HL-60/S4 (cell line): ENCODE results near the gene TXNDC11.

ENCODE experiments used
- in situ Hi-C: fragments of 300-500 bp; cut with MboI; formaldehyde crosslinking; loops from 2 replicates; pipeline ENCODE4 v1.14.3; 2022; ENCODE audit warnings: low sequenced_read_pairs

Gene TXNDC11

DNA sequence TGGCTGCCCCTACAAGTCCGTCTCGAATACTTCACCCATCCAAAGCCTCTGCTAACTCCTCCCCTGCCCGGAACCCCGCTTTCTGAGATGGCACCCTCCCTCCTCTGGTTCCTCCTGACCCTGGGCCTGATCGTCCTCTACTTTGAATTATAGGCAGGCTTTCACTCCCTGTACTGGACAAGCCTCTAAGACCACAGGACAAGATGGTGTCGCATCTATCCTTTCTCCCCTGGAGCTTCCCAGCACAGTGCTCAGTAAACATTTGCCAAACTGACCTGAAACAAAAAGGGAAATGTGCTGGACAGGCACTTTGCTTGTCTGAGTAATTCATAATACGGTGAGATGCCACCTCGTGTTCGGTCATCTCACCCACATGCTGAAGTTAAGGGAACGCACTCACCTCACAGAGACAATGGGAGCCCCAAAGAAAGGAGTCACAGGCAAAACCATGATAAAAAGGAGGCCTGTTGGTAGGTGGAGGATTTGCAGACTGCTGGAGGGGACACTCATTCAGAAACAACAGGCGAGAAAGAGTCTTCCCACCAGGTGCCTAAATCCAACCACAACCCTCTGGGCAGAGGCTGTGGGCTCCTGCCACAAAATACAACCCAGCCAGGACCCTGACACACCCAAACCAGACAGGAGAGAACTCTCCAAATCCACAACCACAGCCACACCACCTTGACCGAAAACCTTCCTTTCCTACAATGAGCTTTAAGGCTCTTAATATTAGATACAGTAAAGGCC lies 46.2 kb downstream of the TXNDC11 start:
- in situ Hi-C loops, result no loop called here

- in situ Hi-C loops, result no loop called here
These were observed 50.0 kb downstream of the TXNDC11 start for GRCh38 chr16:11692651-11693050.

- in situ Hi-C loops, result no loop called here
These were observed 50.5 kb downstream of the TXNDC11 start for GRCh38 chr16:11692171-11692570.

- in situ Hi-C loops, result no loop called here
These were observed 50.9 kb downstream of the TXNDC11 start for GRCh38 chr16:11691771-11692170.

- in situ Hi-C loops, result no loop called here
These were observed 51.4 kb downstream of the TXNDC11 start for GRCh38 chr16:11691235-11691634.

- in situ Hi-C loops, result no loop called here
These were observed 53.4 kb downstream of the TXNDC11 start for GRCh38 chr16:11689031-11689840.

GRCh38 chr16:11688520-11688886 lies 54.2 kb downstream of the TXNDC11 start:
- in situ Hi-C loops, result no loop called here

- in situ Hi-C loops, result no loop called here
These were observed 54.8 kb downstream of the TXNDC11 start for GRCh38 chr16:11687601-11688519.

GRCh38 chr16:11686713-11687380 lies 55.8 kb downstream of the TXNDC11 start:
- in situ Hi-C loops, result no loop called here

DNA sequence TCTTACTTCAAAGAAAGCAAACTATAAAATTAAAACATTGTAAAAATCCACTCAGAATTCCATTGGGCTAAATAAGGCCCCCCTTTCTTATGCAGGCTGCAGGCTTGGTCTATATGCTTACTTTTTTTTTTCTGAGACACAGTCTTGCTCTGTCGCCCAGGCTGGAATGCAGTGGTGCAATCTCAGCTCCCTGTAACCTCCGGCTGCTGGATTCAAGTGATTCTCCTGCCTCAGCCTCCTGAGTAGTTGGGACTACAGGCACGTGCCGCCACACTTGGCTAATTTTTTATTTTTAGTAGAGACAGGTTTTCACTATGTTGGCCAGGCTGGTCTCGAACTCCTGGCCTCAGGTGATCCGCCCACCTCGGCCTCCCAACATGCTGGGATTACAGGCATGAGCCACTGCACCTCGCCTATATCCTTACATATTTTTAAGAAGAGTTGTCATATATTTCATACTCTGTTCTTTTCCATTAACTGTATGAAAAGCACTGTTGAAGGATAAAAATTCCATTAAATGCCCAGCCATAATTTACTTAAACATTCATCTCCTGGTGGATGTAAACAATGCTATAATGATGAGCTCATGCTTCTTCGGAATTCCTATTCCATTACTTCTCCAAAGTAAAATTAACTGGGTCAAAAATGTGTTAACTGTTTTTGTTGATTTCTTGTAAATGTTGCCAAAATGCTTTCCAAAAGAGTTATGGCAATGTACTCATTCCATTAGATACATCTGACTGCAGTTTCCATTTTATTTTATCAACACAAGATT lies 56.6 kb downstream of the TXNDC11 start:
- in situ Hi-C loops, result no loop called here

GRCh38 chr16:11684231-11685025 lies 58.2 kb downstream of the TXNDC11 start:
- in situ Hi-C loops, result no loop called here

DNA sequence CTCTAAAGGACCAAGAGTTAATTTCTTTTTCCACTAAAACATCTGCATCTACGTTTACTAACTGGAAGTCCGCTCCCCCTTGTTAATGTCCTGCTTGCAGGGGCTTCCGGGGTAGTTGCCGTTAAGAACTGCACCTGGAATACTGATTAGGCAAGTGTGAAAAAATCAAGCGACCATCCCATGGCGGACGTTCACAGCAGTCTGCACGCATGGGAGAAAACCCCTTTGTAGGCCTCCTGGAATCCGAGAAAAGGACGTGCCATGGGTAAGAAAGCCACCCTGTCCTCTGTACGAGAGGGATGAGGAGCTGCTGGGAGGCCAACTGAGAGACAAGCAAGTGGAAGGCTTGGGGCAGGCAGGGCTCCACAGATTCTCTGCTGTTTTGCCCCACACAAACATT lies 59.5 kb downstream of the TXNDC11 start:
- in situ Hi-C loops, result no loop called here

DNA sequence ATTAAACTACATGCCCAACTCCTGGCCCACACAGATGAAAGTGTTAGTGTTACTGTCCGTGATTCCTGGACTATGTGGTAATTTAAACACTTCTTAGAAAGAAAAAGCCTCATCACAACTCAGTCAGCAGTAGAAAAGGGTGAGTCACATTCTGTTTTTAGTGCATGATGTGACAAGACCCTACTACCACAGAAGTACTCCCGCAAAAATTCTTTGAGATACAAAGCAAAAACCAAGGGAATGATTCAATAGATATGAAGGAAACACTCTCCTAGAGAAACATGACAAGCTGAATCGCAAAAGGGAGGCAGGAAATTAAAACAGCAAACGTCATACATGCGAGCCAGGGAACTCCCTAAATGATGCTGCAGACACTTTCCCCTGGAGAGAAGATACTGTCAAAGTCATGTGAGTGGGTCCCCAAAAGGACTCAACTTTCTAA lies 60.0 kb downstream of the TXNDC11 start:
- in situ Hi-C loops, result no loop called here

- in situ Hi-C loops, result no loop called here
These were observed 60.5 kb downstream of the TXNDC11 start for GRCh38 chr16:11681976-11682654.

DNA sequence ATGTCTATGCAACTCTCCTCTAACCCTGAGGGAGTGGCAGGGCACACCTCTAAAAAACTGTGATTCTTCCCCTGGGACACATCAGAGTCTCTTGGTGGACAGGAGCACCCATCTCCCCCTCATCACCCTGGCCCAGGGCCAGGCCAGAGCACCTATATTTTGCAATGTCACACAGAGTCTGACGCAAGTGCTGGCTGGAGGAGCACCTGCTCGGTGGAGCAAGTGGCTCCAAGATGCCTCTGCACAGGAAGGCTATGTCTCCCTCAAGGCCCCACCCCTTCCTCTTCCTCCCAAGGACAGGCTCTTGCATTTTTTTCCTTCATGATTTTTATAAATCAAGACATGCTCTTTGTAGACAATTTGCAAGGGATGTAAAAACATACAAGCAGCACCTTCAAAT lies 61.1 kb downstream of the TXNDC11 start:
- in situ Hi-C loops, result no loop called here

DNA sequence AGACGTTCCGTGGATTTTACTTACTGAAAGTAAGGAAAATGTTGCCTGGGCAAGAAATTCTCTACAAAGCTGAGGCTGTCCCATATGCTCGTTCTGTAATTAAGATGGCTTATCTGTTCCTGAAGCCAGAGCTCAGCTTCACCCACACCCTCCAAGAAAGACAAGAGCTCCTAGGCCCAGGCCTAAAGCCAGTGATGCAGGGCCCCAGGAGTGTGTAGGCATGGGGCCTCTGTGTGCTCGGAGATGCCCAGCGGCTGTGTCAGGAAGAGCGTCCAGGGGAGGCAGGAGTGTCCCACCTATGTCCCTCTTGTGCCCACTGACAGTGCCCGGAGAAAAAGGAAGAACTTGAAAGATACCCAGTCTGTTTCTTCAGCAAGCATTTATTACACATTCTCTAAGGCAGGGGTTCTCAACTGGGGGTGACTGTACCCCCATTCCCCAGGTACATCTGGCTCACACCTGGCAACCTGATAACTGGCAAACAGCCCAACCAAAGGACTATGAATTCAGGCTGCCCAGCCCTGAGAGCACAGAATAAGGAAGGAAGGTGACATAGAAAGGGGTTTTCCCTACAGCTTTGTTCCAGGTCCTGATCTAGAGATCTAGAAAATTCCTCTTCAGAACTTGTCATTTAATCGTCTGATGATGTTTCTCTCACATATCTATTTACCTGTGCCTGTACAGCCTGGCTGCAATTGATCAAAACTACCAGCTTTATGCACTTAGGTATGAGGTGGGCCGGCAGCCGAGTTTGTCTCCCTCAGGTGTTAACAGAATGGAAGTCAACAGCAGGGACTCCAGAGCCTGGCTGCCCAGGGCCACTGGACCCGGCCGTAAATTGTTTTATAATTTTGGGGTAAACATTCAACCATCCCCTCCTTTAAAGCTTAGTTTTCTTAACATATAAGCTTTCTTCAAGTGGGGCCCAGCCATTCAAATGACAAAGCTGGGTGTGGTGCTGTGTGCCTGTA lies 62.4 kb downstream of the TXNDC11 start:
- in situ Hi-C loops, result no loop called here

DNA sequence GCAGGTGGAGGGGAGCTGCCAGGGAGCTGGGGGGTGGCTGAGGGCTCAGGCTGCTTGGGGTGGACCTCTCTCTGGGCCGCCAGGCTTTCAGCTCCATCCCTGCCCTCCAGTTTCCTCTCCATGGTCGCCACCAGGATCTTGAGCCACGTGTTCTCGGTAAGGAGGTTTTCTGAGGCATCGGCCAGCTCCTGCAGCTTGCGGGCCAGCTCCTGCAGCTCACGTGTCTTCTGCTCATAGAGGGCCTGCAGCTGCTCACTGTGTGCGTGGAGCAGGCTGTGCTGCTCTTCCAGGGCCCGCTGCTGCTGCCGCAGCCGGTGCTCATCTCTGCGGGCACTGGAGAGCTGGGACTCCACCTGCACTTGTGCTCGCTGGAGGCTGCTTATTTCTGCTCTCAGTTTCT lies 63.4 kb downstream of the TXNDC11 start:
- in situ Hi-C loops, result no loop called here
